GM21723 (cell line): ENCODE data around the gene GPR107.

Experiments used
- ATAC-seq: cut with Tn5 transposase; IDR thresholded peaks from one replicate; pipeline ENCODE4 v1.9.1; 2021; ENCODE audit warnings: mild to moderate bottlenecking, moderate library complexity; ENCODE audit not compliant: unreplicated experiment

GPR107 gene

GRCh38 chr9:130155647-130156046, 101.9 kb downstream of the GPR107 start:
- ATAC-seq, result no peak

- ATAC-seq, result no peak
Measured at GRCh38 chr9:130156672-130157071, 103.0 kb downstream of the GPR107 start.

- no peak for ATAC-seq
Measured at GRCh38 chr9:130157079-130157478, 103.4 kb downstream of the GPR107 start.

- ATAC-seq, result no peak
Measured at GRCh38 chr9:130158001-130158400, 104.3 kb downstream of the GPR107 start.

- ATAC-seq, result no peak
Measured at GRCh38 chr9:130159057-130159456, 105.4 kb downstream of the GPR107 start.

GRCh38 chr9:130159915-130160670, 106.4 kb downstream of the GPR107 start:
- no peak for ATAC-seq

GRCh38 chr9:130160862-130161470, 107.3 kb downstream of the GPR107 start:
- ATAC-seq, result no peak

GRCh38 chr9:130165579-130165978, 111.9 kb downstream of the GPR107 start:
- ATAC-seq, result no peak

- no peak for ATAC-seq
Measured at GRCh38 chr9:130166399-130166798, 112.7 kb downstream of the GPR107 start.

- no peak for ATAC-seq
Measured at GRCh38 chr9:130167927-130168326, 114.2 kb downstream of the GPR107 start.

- ATAC-seq, result no peak
Measured at GRCh38 chr9:130171226-130172148, 117.8 kb downstream of the GPR107 start.

- no peak for ATAC-seq
Measured at GRCh38 chr9:130172161-130172857, 118.6 kb downstream of the GPR107 start, which contains the start of gene NCS1. Gene NCS1, plus strand, starts transcription at chr9:130172404. Its CDS starts 260 bp downstream, at chr9:130172664.

GRCh38 chr9:130172858-130173665, 119.4 kb downstream of the GPR107 start:
- ATAC-seq, result no peak

- ATAC-seq, result no peak
Measured at GRCh38 chr9:130173666-130173983, 119.9 kb downstream of the GPR107 start.

- no peak for ATAC-seq
Measured at GRCh38 chr9:130174025-130174424, 120.3 kb downstream of the GPR107 start.

- ATAC-seq, result no peak
Measured at GRCh38 chr9:130174920-130175321, 121.2 kb downstream of the GPR107 start.

- no peak for ATAC-seq
Measured at GRCh38 chr9:130175355-130175754, 121.6 kb downstream of the GPR107 start.

- no peak for ATAC-seq
Measured at GRCh38 chr9:130176760-130177159, 123.1 kb downstream of the GPR107 start.

- ATAC-seq, result no peak
Measured at GRCh38 chr9:130177898-130178805, 124.4 kb downstream of the GPR107 start.
